ENCODE data around the gene DET1.
"Not testable (repeated sequence)": the region's sequence is repeated elsewhere in the genome, so short reads cannot be mapped to it uniquely, and the experiment has no call there.

The DET1 gene

GRCh38 chr15:88546248-88547129 lies at the start of gene DET1:
Gene DET1, minus strand, starts transcription at chr15:88546681. Its CDS starts 14,976 bp downstream, at chr15:88531705.
- DNase-seq (ENCODE audit: low read depth in 2 of 2): peak; percentile 92 to 93

- DNase-seq (ENCODE audit: low read depth in 2 of 2): no peak
Observed at GRCh38 chr15:88591384-88591783, 44.9 kb upstream of the DET1 start.

GRCh38 chr15:88590759-88591158 lies 44.3 kb upstream of the DET1 start:
- no peak for DNase-seq (ENCODE audit: low read depth in 2 of 2)

DNA sequence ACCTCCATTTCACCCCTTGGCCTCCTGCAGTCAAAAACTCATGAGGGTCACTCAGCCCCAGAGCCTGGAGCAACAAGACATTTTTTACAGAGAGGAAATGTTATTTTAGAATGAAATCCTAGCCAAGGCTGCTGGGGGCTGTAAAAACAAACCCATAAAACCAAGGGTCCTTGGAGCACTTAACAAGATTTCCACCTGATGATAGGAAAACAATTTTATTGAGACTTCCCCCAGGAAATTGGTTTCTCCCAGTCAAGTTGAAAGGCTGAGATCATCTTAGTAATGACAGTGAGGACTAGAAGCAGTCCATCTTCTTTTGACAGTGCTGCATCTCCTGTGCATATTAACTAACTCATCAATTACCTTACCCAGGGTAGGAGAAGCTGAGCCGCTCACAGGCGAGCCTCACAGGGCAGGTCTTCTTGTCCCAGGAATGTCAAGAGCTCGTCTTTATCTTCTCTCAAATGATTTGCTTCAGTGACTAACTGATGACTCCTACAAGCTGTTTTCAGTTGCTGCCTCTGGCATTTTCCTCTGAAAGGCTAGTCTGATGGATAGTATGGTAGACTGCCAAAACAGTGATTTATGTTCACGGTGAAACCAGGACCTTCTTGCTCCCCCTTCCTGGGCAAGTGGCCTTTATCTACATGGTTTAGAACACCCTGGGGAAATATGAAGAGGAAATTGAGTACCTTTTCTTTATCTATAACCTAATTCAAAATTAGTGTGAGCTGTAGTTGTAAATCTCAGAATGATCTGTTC lies 40.1 kb upstream of the DET1 start:
- no peak for DNase-seq (ENCODE audit: low read depth in 2 of 2)

DNA sequence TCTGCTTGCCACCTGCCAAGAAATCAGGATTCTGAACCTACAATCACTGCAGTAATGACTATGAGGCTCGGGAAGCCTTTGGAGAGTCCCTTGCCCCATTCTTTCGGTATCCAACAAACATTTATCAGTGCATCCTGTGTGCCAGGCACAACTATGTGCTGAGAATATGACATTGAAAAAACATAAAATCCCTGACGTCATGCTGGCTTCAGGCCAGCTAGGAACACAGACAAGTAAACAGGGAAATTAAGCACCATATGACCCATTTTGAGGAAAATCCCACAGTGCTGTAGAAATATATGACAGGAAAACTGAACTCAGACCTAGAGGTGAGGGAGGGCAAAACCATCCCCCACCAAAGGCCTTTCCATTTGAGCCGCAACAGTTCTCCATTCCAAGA lies 34.1 kb upstream of the DET1 start:
- no peak for DNase-seq (ENCODE audit: low read depth in 2 of 2)

- DNase-seq (ENCODE audit: low read depth in 2 of 2): no peak
Observed at GRCh38 chr15:88579322-88579721, 32.8 kb upstream of the DET1 start.

DNA sequence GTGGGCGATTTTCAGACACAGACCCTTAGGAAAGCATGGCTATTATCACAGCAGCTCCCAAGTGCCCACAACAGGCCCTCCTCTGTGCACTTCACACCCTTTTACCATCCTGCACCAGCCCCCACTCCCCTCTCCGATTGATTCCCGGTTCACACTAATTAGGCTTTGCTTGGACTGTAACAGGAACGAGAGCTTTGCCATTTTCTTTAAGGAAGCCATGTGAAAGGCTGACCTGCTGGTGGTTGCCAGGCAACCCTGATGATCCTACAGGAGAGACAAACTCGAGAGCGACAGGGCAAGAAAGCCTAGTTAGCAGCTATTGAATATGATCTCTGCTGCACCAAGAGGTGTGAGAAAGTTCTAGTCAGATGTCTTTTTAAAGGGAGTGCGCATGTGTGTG lies 28.2 kb upstream of the DET1 start:
- no peak for DNase-seq (ENCODE audit: low read depth in 2 of 2)

GRCh38 chr15:88574077-88574476 lies 27.6 kb upstream of the DET1 start:
- no peak for DNase-seq (ENCODE audit: low read depth in 2 of 2)

DNA sequence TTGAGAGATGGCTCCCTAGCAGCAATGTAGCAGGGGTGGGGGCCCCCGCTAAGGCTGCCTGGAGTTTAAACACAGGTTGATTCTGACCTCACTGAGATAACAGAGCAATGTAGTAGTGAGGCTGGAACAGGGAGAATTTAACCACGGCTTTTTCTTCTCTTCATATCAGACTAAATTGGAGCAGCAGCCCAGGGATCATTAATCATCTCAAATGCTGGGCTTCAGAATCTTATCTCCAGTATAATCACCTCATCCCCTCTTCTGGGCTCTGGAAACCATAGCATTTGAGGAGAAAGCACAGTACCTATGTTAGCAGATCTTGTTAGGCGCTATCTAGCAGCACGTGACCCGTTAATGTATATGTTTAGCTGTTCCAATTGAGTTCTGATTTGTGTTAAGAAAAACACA lies 25.4 kb upstream of the DET1 start:
- no peak for DNase-seq (ENCODE audit: low read depth in 2 of 2)

GRCh38 chr15:88571153-88571851 lies 24.8 kb upstream of the DET1 start:
- no peak for DNase-seq (ENCODE audit: low read depth in 2 of 2)

DNA sequence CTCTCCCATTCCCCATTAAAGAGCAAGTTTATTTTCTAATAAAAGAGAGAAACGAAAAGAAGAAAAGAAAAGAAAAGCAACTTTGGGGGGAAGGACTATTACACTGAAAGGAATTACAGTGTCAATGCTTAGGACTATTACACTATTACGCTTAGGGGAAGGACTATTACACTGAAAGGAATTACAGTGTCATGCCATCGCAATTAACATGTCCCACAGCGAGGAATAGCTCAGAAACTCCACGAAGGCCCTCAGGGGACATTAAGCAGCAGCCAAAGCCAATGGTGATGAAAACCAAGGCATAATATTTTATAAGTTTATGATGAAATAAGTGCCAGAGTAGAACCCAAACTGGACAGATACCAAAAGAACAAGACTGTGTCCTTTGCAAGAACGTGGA lies 22.1 kb upstream of the DET1 start:
- no peak for DNase-seq (ENCODE audit: low read depth in 2 of 2)

GRCh38 chr15:88564741-88565140 lies 18.3 kb upstream of the DET1 start:
- DNase-seq (ENCODE audit: low read depth in 2 of 2): no peak

- no peak for DNase-seq (ENCODE audit: low read depth in 2 of 2)
Observed at GRCh38 chr15:88563638-88564037, 17.2 kb upstream of the DET1 start.

GRCh38 chr15:88559565-88559964 lies 13.1 kb upstream of the DET1 start:
- DNase-seq (ENCODE audit: low read depth in 2 of 2): not testable (repeated sequence)

DNA sequence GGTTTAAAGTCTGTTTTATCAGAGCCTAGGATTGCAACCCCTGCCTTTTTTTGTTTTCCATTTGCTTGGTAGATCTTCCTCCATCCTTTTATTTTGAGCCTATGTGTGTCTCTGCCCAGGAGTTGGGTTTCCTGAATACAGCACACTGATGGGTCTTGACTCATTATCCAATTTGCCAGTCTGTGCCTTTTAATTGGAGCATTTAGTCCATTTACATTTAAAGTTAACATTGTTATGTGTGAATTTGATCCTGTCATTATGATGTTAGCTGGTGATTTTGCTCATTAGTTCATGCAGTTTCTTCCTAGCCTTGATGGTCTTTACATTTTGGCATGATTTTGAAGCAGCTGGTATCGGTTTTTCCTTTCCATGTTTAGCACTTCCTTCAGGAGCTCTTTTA lies 11.5 kb upstream of the DET1 start:
- not testable (repeated sequence) for DNase-seq (ENCODE audit: low read depth in 2 of 2)

GRCh38 chr15:88548009-88548408 lies 1.5 kb upstream of the DET1 start:
- DNase-seq (ENCODE audit: low read depth in 2 of 2): not testable (repeated sequence)

DNA sequence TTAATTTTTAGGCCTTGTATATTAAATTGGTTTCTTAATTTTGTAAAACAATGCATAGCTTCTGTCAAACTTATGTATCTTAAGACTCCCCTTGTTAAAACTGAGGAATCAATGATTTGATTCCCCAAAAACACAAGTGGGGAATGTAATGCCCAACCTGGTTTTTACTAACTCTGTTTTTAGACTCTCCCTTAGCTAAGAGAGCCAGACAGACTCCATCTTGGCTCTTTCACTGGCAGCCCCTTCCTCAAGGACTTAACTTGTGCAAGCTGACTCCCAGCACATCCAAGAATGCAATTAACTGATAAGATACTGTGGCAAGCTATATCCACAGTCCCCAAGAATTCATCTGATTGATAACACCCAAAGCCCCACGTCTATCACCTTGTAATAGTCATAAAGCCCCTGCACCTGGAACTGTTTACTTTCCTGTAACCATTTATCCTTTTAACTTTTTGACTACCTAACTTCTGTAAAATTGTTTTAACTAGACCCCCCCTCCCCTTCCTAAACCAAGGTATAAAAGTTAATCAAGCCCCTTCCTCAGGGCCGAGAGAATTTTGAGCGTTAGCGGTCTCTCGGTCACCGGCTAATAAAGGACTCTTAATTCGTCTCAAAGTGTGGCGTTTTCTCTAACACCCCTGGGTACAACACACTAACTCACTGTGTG lies 768 bp downstream of the DET1 start:
- not testable (repeated sequence) for DNase-seq (ENCODE audit: low read depth in 2 of 2)

DNA sequence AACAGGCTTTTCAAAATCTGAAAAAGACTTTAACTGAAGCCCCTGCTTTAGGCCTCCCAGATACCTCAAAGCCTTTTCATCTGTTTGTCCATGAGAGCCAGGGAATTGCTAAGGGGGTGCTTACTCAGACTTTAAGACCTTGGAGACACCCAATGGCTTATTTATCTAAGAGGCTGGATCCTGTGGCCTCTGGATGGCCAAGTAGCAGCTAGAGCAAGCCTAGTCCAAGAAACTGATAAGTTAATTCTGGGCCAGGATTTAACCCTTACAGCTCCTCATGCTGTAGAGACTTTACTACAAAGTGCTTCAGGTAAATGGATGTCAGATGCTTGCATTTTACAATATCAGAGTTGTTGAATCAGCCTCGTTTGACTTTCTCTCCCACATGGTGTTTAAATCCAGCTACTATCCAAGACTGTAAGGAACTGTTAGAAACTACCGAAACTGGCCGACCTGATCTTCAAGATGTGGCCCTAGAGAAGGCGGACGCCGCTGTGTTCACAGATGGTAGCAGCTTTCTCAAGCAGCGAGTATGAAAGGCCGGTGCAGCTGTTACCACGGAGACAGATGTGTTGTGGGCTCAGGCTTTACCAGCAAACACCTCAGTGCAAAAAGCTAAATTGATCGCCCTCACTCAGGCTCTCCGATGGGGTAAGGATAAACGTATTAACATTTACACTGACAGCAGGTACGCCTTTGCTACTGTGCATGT lies 3.3 kb downstream of the DET1 start:
- DNase-seq (ENCODE audit: low read depth in 2 of 2): no peak

DNA sequence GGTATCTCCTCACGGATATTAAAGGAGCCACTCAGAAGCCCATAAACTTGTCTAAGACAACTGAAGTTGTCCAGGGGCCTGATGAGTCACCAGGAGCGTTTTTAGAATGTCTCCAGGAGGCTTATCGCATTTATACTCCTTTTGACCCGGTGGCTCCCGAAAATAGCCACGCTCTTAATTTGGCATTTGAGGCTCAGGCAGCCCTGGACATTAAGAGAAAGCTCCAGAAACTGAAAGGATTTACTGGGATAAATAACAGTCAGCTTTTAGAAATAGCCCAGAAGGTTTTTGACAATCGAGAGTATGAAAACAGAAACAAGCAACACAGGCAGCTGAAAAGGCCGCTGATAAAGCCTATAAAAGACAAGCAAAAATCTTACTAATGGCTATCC lies 4.1 kb downstream of the DET1 start:
- DNase-seq (ENCODE audit: low read depth in 2 of 2): no peak

GRCh38 chr15:88541709-88542341 lies 4.7 kb downstream of the DET1 start:
- DNase-seq (ENCODE audit: low read depth in 2 of 2): no peak

DNA sequence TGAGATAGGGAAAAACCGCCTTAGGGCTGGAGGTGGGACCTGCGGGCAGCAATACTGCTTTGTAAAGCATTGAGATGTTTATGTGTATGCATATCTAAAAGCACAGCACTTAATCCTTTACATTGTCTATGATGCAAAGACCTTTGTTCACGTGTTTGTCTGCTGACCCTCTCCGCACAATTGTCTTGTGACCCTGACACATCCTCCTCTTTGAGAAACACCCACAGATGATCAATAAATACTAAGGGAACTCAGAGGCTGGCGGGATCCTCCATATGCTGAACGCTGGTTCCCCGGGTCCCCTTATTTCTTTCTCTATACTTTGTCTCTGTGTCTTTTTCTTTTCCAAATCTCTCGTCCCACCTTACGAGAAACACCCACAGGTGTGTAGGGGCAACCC lies 5.4 kb downstream of the DET1 start:
- not testable (repeated sequence) for DNase-seq (ENCODE audit: low read depth in 2 of 2)

All from stimulated activated CD4-positive, alpha-beta T cell treated with anti-CD3 and anti-CD28 coated beads, Interleukin-12 subunit alpha, Interleukin-12 subunit beta, amount 100 ng/mL, for 24 hours (primary cell).